Panc1 (cell line): ENCODE data around the gene SYNPR. TPM values are rescaled to one million over a fixed set of nuclear protein-coding genes. Genes with fewer than 3 reads are reported as not detected.
A peak's percentile ranks its signal among the peaks of the same experiment; 100 is the strongest.
"Not testable (repeated sequence)": the region's sequence is repeated elsewhere in the genome, so short reads cannot be mapped to it uniquely, and the experiment has no call there.

ENCODE experiments used
- ATAC-seq: fragments of 200-7000 bp; cut with Tn5 transposase; 2 replicates; pipeline ENCODE4 v1.9.1; 2020; ENCODE audit warnings: mild to moderate bottlenecking, moderate library complexity
- BruUV-seq: library from RNA; stranded (reverse); fragments of 400-500 nt; replicated peaks from 2 replicates; lab custom pipeline; 2021; lab: Mats Ljungman, UMichigan
- CTCF ChIA-PET: fragments of 300-600 bp; sonication (Branson Sonifier 250); formaldehyde crosslinking; loops from one replicate; lab custom pipeline; 2022; ENCODE audit warnings: antibody characterized with exemption; lab: Charles Lee
- POLR2A ChIA-PET: fragments of 300-600 bp; sonication (Branson Sonifier 250); formaldehyde crosslinking; loops from one replicate; lab custom pipeline; 2022; ENCODE audit warnings: antibody characterized with exemption; lab: Charles Lee
- DNase-seq: peaks from one replicate; pipeline ENCODE4 v3.0.0-alpha.2; 2010; ENCODE audit warnings: low read depth, low spot score
- H3K27ac ChIP-seq: 2 replicates; pipeline ENCODE4 v1.5.1; 2011; ENCODE audit warnings: mild to moderate bottlenecking, low read length, inconsistent platforms
- H3K27me3 ChIP-seq: fragments of 200-500 bp; sonication (Bioruptor generic); 2 replicates; pipeline ENCODE4 v1.6.0; 2014; ENCODE audit warnings: low read length, inconsistent platforms; ENCODE audit not compliant: control insufficient read depth, insufficient read depth
- H3K36me3 ChIP-seq: fragments of 200-500 bp; sonication (Bioruptor generic); 2 replicates; pipeline ENCODE4 v1.5.1; 2014; ENCODE audit warnings: inconsistent platforms, mild to moderate bottlenecking, low read length, moderate library complexity; ENCODE audit not compliant: control insufficient read depth, insufficient read depth
- H3K4me1 ChIP-seq: 2 replicates; pipeline ENCODE4 v1.5.1; 2011; ENCODE audit warnings: inconsistent platforms, mild to moderate bottlenecking, low read length, moderate library complexity; ENCODE audit not compliant: control insufficient read depth, insufficient read depth
- H3K4me3 ChIP-seq, 2 experiments: 2 replicates each; pipeline ENCODE4 v1.5.1; 2011 to 2012; ENCODE audit warnings: low read depth in 2 of 2, low read length in 2 of 2, mild to moderate bottlenecking in 2 of 2, inconsistent platforms in 1 of 2, moderate library complexity in 1 of 2
- H3K9me3 ChIP-seq: fragments of 200-500 bp; sonication (Bioruptor generic); 2 replicates; pipeline ENCODE4 v1.5.1; 2014; ENCODE audit warnings: low read depth, mild to moderate bottlenecking, inconsistent platforms, low read length, moderate library complexity; ENCODE audit not compliant: control insufficient read depth, insufficient read depth
- POLR2AphosphoS5 ChIP-seq: IDR thresholded peaks from 2 replicates; pipeline ENCODE4 v1.6.1; 2012; ENCODE audit warnings: mild to moderate bottlenecking, low read depth, low read length, moderate library complexity
- SIN3A ChIP-seq: IDR thresholded peaks from 2 replicates; pipeline ENCODE4 v1.6.1; 2012; ENCODE audit warnings: low read depth, mild to moderate bottlenecking, low read length, moderate library complexity, borderline replicate concordance; ENCODE audit not compliant: insufficient read depth
- TCF7L2 ChIP-seq: IDR thresholded peaks from 2 replicates; pipeline ENCODE4 v1.6.1; 2011; ENCODE audit warnings: mild to moderate bottlenecking, low read depth, low read length, inconsistent platforms
- in situ Hi-C: cut with HindIII; loops from 2 replicates; pipeline ENCODE4 v1.10.0; 2016; ENCODE audit warnings: low sequenced_read_pairs, low pct_unique_long_range_greater_than_20kb
- intact Hi-C: fragments of 100-400 bp; cut with micrococcal nuclease; formaldehyde crosslinking; loops from one replicate; pipeline ENCODE4 v1.10.0; 2022; ENCODE audit not compliant: unreplicated experiment
- total RNA-seq: library from RNA; stranded (reverse); gene quantifications from one replicate; pipeline ENCODE4 v1.2.1, GENCODE V29; 2021; ENCODE audit not compliant: unreplicated experiment
- TF ChIP-seq, protein P1 (sequence below), 2 experiments: IDR thresholded peaks; 2 replicates each; pipeline ENCODE4 v1.6.1; 2011 to 2012; ENCODE audit warnings: low read depth in 2 of 2, control low read depth in 1 of 2, low read length in 1 of 2, mild to moderate bottlenecking in 1 of 2, moderate library complexity in 1 of 2; ENCODE audit not compliant: insufficient read depth in 1 of 2
- TF ChIP-seq, protein P2 (sequence below): fragments of 450-650 bp; IDR thresholded peaks from 2 replicates; pipeline ENCODE4 v1.5.1; 2017; ENCODE audit warnings: mild to moderate bottlenecking

Gene SYNPR
- total RNA-seq, 1 experiment from 2014 or later, result not detected

DNA sequence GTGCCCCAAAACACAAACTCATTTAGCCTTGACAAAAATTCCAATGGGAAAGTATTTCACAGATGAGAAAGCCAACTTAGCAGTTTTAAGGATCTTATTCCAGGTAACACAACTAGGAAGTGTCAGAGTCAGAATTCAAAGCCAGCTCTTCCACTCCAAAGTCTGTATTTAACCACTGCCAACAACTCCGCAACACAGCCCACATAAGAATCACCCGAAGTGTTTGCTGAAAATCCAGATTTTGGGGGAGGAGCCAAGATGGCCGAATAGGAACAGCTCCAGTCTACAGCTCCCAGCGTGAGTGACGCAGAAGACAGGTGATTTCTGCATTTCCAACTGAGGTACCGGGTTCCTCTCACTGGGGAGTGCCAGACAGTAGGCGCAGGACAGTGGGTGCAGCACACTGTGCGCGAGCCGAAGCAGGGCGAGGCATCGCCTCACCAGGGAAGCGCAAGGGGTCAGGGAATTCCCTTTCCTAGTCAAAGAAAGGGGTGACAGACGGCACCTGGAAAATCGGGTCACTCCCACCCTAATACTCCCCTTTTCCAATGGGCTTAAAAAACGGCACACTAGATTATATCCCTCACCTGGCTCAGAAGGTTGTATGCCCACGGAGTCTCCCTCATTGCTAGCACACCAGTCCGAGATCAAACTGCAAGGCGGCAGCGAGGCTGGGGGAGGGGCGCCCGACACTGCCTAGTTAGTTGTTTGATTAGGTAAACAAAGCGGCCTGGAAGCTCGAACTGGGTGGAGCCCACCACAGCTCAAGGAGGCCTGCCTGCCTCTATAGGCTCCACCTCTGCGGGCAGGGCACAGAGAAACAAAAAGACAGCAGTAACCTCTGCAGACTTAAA lies 367.0 kb downstream of the SYNPR start:
- H3K4me3 ChIP-seq, result peak overlapping the region in 1 of 2 experiments; percentile 14; a peak in 1 of 4 replicates
- DNase-seq, BruUV-seq: not testable (repeated sequence)

DNA sequence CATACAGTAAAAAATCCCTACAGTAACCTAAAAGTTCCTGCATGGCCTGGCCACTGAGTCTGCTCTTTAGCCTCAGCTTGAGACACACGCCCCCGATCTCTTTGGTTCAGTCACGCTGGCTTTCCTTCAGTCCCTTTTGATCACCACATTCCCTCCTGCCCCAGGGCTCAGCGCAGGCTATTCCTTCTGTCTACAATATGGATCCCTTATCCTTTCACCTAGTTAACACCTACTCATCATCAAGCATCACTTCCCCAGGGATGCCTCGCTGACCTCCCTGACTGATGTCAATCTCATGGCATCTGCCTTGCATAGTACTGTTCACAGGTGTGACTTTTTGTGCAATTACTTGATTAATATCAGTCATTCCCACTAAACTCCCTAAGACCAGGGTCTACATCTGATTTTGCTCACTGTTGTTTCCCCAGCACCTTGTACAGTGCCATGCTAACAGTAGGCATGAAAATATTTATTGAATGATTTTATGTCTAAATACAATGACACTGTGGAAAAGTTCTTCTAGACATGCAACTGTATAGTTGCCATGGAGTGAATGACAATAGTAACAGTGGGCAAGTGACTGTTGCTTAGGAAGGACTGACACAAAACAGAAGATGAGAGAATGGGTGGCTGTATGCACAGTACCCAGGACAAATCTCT lies 374.1 kb downstream of the SYNPR start, which contains the start of gene SNTN:
Gene SNTN (plus strand): TSS at position 610 of the 660 bp plus-strand sequence. CDS start 13 bp downstream, at position 623.
- no peak within 1 kb of the TSS for H3K4me3 ChIP-seq
- CTCF ChIA-PET, result no interaction called here
- H3K27me3 ChIP-seq, result no peaks in the 10 kb centered on the region
- in situ Hi-C loops, result no loop called here
- ATAC-seq, result no peak
- H3K9me3 ChIP-seq, result no peaks in the 10 kb centered on the region
- H3K36me3 ChIP-seq, result no peaks in the 10 kb centered on the region
- TF ChIP-seq, protein P1, sequence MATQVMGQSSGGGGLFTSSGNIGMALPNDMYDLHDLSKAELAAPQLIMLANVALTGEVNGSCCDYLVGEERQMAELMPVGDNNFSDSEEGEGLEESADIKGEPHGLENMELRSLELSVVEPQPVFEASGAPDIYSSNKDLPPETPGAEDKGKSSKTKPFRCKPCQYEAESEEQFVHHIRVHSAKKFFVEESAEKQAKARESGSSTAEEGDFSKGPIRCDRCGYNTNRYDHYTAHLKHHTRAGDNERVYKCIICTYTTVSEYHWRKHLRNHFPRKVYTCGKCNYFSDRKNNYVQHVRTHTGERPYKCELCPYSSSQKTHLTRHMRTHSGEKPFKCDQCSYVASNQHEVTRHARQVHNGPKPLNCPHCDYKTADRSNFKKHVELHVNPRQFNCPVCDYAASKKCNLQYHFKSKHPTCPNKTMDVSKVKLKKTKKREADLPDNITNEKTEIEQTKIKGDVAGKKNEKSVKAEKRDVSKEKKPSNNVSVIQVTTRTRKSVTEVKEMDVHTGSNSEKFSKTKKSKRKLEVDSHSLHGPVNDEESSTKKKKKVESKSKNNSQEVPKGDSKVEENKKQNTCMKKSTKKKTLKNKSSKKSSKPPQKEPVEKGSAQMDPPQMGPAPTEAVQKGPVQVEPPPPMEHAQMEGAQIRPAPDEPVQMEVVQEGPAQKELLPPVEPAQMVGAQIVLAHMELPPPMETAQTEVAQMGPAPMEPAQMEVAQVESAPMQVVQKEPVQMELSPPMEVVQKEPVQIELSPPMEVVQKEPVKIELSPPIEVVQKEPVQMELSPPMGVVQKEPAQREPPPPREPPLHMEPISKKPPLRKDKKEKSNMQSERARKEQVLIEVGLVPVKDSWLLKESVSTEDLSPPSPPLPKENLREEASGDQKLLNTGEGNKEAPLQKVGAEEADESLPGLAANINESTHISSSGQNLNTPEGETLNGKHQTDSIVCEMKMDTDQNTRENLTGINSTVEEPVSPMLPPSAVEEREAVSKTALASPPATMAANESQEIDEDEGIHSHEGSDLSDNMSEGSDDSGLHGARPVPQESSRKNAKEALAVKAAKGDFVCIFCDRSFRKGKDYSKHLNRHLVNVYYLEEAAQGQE (IDR thresholded peaks at IDR 0.05; ENCODE audit: insufficient read depth in 1 of 2, low read depth in 2 of 2, low read length in 1 of 2), result no peak
- TF ChIP-seq SIN3A (no peak), TCF7L2 (no peak), POLR2AphosphoS5 (no peak)
- TF ChIP-seq, protein P2, sequence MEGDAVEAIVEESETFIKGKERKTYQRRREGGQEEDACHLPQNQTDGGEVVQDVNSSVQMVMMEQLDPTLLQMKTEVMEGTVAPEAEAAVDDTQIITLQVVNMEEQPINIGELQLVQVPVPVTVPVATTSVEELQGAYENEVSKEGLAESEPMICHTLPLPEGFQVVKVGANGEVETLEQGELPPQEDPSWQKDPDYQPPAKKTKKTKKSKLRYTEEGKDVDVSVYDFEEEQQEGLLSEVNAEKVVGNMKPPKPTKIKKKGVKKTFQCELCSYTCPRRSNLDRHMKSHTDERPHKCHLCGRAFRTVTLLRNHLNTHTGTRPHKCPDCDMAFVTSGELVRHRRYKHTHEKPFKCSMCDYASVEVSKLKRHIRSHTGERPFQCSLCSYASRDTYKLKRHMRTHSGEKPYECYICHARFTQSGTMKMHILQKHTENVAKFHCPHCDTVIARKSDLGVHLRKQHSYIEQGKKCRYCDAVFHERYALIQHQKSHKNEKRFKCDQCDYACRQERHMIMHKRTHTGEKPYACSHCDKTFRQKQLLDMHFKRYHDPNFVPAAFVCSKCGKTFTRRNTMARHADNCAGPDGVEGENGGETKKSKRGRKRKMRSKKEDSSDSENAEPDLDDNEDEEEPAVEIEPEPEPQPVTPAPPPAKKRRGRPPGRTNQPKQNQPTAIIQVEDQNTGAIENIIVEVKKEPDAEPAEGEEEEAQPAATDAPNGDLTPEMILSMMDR, result no peak
- no peak for DNase-seq
- no TSS peak for BruUV-seq
- POLR2A ChIA-PET, result no interaction called here
- intact Hi-C loops, result no loop called here
- no peak within 1 kb of the TSS for H3K27ac ChIP-seq
- no peaks in the 10 kb centered on the region for H3K4me1 ChIP-seq

More for the DNA sequence above, 367.0 kb downstream of the SYNPR start:
- POLR2A ChIA-PET, H3K36me3 ChIP-seq, H3K9me3 ChIP-seq, CTCF ChIA-PET, H3K27ac ChIP-seq, H3K4me1 ChIP-seq, in situ Hi-C loops, intact Hi-C loops, H3K27me3 ChIP-seq, ATAC-seq: not testable (repeated sequence)
